Neural cell (in vitro differentiated cells): ENCODE data around the gene TCF4. TPM values are rescaled to one million over a fixed set of nuclear protein-coding genes. Genes with fewer than 3 reads are reported as not detected.

Experiments used
- H2AFZ ChIP-seq: fragments of 200-600, 300-800 bp; sonication (generic), shearing (Covaris generic); 2 replicates; pipeline ENCODE4 v1.6.0; 2014; ENCODE audit warnings: low read depth, mild to moderate bottlenecking, antibody characterized with exemption, low read length, moderate library complexity
- H3F3A ChIP-seq: fragments of 200-600 bp; shearing (Covaris generic); 2 replicates; pipeline ENCODE4 v1.6.1; 2016; ENCODE audit warnings: mild to moderate bottlenecking, moderate library complexity, mixed read lengths, antibody characterized with exemption, low read length; ENCODE audit not compliant: insufficient read depth, poor library complexity, severe bottlenecking
- H3K27ac ChIP-seq: fragments of 200-600, 300-800 bp; sonication (generic), shearing (Covaris generic); 2 replicates; pipeline ENCODE4 v1.5.1; 2014; ENCODE audit warnings: mild to moderate bottlenecking, low read length, moderate library complexity
- H3K27me3 ChIP-seq: fragments of 300-800, 200-600 bp; sonication (generic), shearing (Covaris generic); 2 replicates; pipeline ENCODE4 v1.6.0; 2014; ENCODE audit warnings: mild to moderate bottlenecking, low read depth, low read length, moderate library complexity; ENCODE audit not compliant: insufficient read depth
- H3K36me3 ChIP-seq: fragments of 300-800, 200-600 bp; sonication (generic), shearing (Covaris generic); 2 replicates; pipeline ENCODE4 v1.5.1; 2014; ENCODE audit warnings: mild to moderate bottlenecking, antibody characterized with exemption, low read length, moderate library complexity; ENCODE audit not compliant: insufficient read depth
- H3K4me2 ChIP-seq: fragments of 300-800, 200-600 bp; sonication (generic), shearing (Covaris generic); 2 replicates; pipeline ENCODE4 v1.6.0; 2014; ENCODE audit warnings: mild to moderate bottlenecking, low read length
- H3K4me3 ChIP-seq: fragments of 300-800, 200-600 bp; sonication (generic), shearing (Covaris generic); 2 replicates; pipeline ENCODE4 v1.5.1; 2014; ENCODE audit warnings: mild to moderate bottlenecking, low read length, moderate library complexity
- H3K79me2 ChIP-seq: fragments of 200-600 bp; shearing (Covaris generic); replicated peaks from 2 replicates; pipeline ENCODE4 v1.6.0; 2014; ENCODE audit warnings: mild to moderate bottlenecking, low read length, moderate library complexity; ENCODE audit not compliant: insufficient read depth
- H3K9ac ChIP-seq: fragments of 300-800, 200-600 bp; sonication (generic), shearing (Covaris generic); 2 replicates; pipeline ENCODE4 v1.6.1; 2016; ENCODE audit warnings: mild to moderate bottlenecking, low read length, mixed read lengths
- H3K9me2 ChIP-seq: fragments of 200-600 bp; shearing (Covaris generic); 2 replicates; pipeline ENCODE4 v1.6.1; 2016; ENCODE audit warnings: mild to moderate bottlenecking, low read length, mixed read lengths; ENCODE audit not compliant: insufficient read depth
- H3K9me3 ChIP-seq: fragments of 200-600, 300-800 bp; sonication (generic), shearing (Covaris generic); 2 replicates; pipeline ENCODE4 v1.6.1; 2016; ENCODE audit warnings: mild to moderate bottlenecking, mixed run types, low read length, moderate library complexity, mixed read lengths
- H4K20me1 ChIP-seq: fragments of 200-600 bp; shearing (Covaris generic); 2 replicates; pipeline ENCODE4 v1.6.1; 2016; ENCODE audit warnings: mild to moderate bottlenecking, mixed run types; ENCODE audit not compliant: insufficient read depth
- EP300 ChIP-seq: fragments of 450-650 bp; conservative IDR thresholded peaks from 2 replicates; pipeline ENCODE4 v1.6.1; 2014; ENCODE audit warnings: antibody characterized with exemption, mild to moderate bottlenecking, moderate library complexity; ENCODE audit not compliant: poor library complexity, severe bottlenecking
- EZH2 ChIP-seq: fragments of 200-600, 300-800 bp; shearing (Covaris generic), sonication (generic); IDR thresholded peaks from 2 replicates; pipeline ENCODE4 v1.6.1; 2014; ENCODE audit warnings: antibody characterized with exemption, low read length, borderline replicate concordance, mild to moderate bottlenecking; ENCODE audit not compliant: insufficient read depth, poor library complexity, severe bottlenecking
- MXI1 ChIP-seq: fragments of 450-650 bp; conservative IDR thresholded peaks from 2 replicates; pipeline ENCODE4 v1.6.1; 2014; ENCODE audit warnings: antibody characterized with exemption, mild to moderate bottlenecking; ENCODE audit not compliant: poor library complexity, severe bottlenecking
- POLR2AphosphoS5 ChIP-seq: IDR thresholded peaks from 2 replicates; pipeline ENCODE4 v1.6.1; 2012
- RAD21 ChIP-seq: fragments of 450-650 bp; conservative IDR thresholded peaks from 2 replicates; pipeline ENCODE4 v1.6.1; 2014; ENCODE audit warnings: antibody characterized with exemption, mild to moderate bottlenecking, moderate library complexity
- SMC3 ChIP-seq: fragments of 450-650 bp; conservative IDR thresholded peaks from 2 replicates; pipeline ENCODE4 v1.6.1; 2014; ENCODE audit warnings: antibody characterized with exemption, mild to moderate bottlenecking, moderate library complexity; ENCODE audit not compliant: poor library complexity
- TAF1 ChIP-seq: IDR thresholded peaks from 2 replicates; pipeline ENCODE4 v1.6.1; 2012; ENCODE audit warnings: low read depth
- polyA plus RNA-seq: library from polyadenylated mRNA; depleted of rRNA; stranded (reverse); fragments of >200 nt; gene quantifications from 2 replicates; pipeline ENCODE4 v1.2.3, GENCODE V29; 2014
- TF ChIP-seq, protein P1 (sequence below): fragments of 450-650 bp; IDR thresholded peaks from 2 replicates; pipeline ENCODE4 v1.5.1; 2014; ENCODE audit warnings: antibody characterized with exemption, mild to moderate bottlenecking, moderate library complexity; ENCODE audit not compliant: poor library complexity, severe bottlenecking
- TF ChIP-seq, protein P2 (sequence below): IDR thresholded peaks from 2 replicates; pipeline ENCODE4 v1.6.1; 2012; ENCODE audit warnings: borderline replicate concordance

Gene TCF4
- polyA plus RNA-seq, 1 donor from 2014 or later: 7.0 TPM

DNA sequence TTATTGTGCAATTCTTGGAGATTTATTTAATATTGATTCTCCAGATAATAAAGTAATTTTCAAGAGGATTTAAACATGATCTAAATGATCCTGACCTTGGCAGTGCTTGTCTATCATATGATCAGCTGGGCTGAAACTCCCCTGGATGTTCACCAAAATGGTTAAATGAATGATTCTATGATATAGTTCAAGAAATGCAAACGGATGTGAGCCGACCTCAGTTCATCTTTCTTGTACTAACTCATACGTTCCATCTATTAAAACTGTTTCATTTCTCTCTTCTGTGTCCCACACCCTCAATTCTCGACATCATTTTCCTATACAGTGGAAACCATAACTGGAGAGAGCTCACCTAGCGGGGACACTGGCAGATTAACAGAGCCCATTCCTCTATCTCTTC is 347.0 kb downstream of the TCF4 start:
- H3K9me3 ChIP-seq: no peaks in the 10 kb centered on the region
- no peak for TF ChIP-seq SMC3
- TF ChIP-seq, protein P1, sequence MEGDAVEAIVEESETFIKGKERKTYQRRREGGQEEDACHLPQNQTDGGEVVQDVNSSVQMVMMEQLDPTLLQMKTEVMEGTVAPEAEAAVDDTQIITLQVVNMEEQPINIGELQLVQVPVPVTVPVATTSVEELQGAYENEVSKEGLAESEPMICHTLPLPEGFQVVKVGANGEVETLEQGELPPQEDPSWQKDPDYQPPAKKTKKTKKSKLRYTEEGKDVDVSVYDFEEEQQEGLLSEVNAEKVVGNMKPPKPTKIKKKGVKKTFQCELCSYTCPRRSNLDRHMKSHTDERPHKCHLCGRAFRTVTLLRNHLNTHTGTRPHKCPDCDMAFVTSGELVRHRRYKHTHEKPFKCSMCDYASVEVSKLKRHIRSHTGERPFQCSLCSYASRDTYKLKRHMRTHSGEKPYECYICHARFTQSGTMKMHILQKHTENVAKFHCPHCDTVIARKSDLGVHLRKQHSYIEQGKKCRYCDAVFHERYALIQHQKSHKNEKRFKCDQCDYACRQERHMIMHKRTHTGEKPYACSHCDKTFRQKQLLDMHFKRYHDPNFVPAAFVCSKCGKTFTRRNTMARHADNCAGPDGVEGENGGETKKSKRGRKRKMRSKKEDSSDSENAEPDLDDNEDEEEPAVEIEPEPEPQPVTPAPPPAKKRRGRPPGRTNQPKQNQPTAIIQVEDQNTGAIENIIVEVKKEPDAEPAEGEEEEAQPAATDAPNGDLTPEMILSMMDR: no peak
- TF ChIP-seq EP300: no peak
- no peak for TF ChIP-seq POLR2AphosphoS5
- no peak for TF ChIP-seq TAF1
- TF ChIP-seq, protein P2, sequence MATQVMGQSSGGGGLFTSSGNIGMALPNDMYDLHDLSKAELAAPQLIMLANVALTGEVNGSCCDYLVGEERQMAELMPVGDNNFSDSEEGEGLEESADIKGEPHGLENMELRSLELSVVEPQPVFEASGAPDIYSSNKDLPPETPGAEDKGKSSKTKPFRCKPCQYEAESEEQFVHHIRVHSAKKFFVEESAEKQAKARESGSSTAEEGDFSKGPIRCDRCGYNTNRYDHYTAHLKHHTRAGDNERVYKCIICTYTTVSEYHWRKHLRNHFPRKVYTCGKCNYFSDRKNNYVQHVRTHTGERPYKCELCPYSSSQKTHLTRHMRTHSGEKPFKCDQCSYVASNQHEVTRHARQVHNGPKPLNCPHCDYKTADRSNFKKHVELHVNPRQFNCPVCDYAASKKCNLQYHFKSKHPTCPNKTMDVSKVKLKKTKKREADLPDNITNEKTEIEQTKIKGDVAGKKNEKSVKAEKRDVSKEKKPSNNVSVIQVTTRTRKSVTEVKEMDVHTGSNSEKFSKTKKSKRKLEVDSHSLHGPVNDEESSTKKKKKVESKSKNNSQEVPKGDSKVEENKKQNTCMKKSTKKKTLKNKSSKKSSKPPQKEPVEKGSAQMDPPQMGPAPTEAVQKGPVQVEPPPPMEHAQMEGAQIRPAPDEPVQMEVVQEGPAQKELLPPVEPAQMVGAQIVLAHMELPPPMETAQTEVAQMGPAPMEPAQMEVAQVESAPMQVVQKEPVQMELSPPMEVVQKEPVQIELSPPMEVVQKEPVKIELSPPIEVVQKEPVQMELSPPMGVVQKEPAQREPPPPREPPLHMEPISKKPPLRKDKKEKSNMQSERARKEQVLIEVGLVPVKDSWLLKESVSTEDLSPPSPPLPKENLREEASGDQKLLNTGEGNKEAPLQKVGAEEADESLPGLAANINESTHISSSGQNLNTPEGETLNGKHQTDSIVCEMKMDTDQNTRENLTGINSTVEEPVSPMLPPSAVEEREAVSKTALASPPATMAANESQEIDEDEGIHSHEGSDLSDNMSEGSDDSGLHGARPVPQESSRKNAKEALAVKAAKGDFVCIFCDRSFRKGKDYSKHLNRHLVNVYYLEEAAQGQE: no peak
- no peak for TF ChIP-seq EZH2
- no peak for TF ChIP-seq MXI1
- no peak for TF ChIP-seq RAD21
- H4K20me1 ChIP-seq: no peaks in the 10 kb centered on the region
- no peak overlapping the region for H3K4me2 ChIP-seq
- no peaks in the 10 kb centered on the region for H3K79me2 ChIP-seq
- H3K36me3 ChIP-seq: no peaks in the 10 kb centered on the region
- H3K9ac ChIP-seq: no peak overlapping the region
- H3F3A ChIP-seq: no peaks in the 10 kb centered on the region
- H3K9me2 ChIP-seq: no peaks in the 10 kb centered on the region
- H3K4me3 ChIP-seq: no peak overlapping the region
- H3K27me3 ChIP-seq: no peaks in the 10 kb centered on the region
- no peak overlapping the region for H2AFZ ChIP-seq
- H3K27ac ChIP-seq: no peak overlapping the region

DNA sequence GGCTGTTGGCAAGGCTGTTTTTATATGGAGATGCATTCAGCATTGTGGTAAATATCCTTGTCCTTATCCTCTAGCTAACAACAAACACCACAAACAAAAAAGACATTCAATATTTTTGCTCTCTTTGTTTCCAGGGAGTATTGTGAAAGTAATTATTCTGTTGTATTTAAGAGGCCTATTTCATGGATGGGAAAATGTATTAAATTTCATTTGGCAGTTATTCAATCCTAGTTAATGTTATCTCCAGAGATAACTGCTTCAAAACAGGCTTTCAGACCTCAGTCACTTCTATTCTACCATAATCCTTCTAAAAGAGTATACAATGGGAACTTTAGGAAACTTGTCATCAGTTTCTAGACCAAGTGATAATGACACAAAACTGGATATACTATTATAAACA is 348.3 kb downstream of the TCF4 start:
- H3K27me3 ChIP-seq: no peaks in the 10 kb centered on the region
- TF ChIP-seq, protein P2: no peak
- TF ChIP-seq, protein P1: no peak
- TF ChIP-seq EP300: no peak
- TF ChIP-seq EZH2: no peak
- TF ChIP-seq POLR2AphosphoS5: no peak
- no peak for TF ChIP-seq RAD21
- TF ChIP-seq TAF1: no peak
- no peak for TF ChIP-seq MXI1
- TF ChIP-seq SMC3: no peak
- H3K4me2 ChIP-seq: no peak overlapping the region
- no peaks in the 10 kb centered on the region for H3F3A ChIP-seq
- no peak overlapping the region for H3K9ac ChIP-seq
- no peaks in the 10 kb centered on the region for H3K36me3 ChIP-seq
- no peaks in the 10 kb centered on the region for H3K9me3 ChIP-seq
- no peaks in the 10 kb centered on the region for H3K79me2 ChIP-seq
- H3K27ac ChIP-seq: no peak overlapping the region
- no peaks in the 10 kb centered on the region for H4K20me1 ChIP-seq
- no peaks in the 10 kb centered on the region for H3K9me2 ChIP-seq
- no peak overlapping the region for H2AFZ ChIP-seq
- no peak overlapping the region for H3K4me3 ChIP-seq
